IMR-90 (cell line): Measurements from ENCODE around the gene TMEM271.

ENCODE experiments used
- BHLHE40 ChIP-seq: fragments of 150-350 bp; IDR thresholded peaks from 2 replicates; pipeline ENCODE4 v1.6.1; 2016; ENCODE audit warnings: mild to moderate bottlenecking, low read depth, low read length
- CEBPB ChIP-seq: IDR thresholded peaks from 2 replicates; pipeline ENCODE4 v1.6.1; 2012; ENCODE audit warnings: low read depth, low read length, improper control_type of control experiment
- CTCF ChIP-seq: conservative IDR thresholded peaks from 2 replicates; pipeline ENCODE4 v1.5.1; 2012; ENCODE audit warnings: mild to moderate bottlenecking, low read depth, low read length, improper control_type of control experiment
- ELK1 ChIP-seq: fragments of 150-350 bp; IDR thresholded peaks from 2 replicates; pipeline ENCODE4 v1.6.1; 2016; ENCODE audit warnings: low read depth, mild to moderate bottlenecking, low read length, moderate library complexity, borderline replicate concordance
- MAFK ChIP-seq: IDR thresholded peaks from 2 replicates; pipeline ENCODE4 v1.6.1; 2012; ENCODE audit warnings: low read depth, low read length, improper control_type of control experiment
- MAZ ChIP-seq: IDR thresholded peaks from 2 replicates; pipeline ENCODE4 v1.6.1; 2012; ENCODE audit warnings: low read depth, mild to moderate bottlenecking, low read length, improper control_type of control experiment, moderate library complexity, borderline replicate concordance
- MXI1 ChIP-seq: IDR thresholded peaks from 2 replicates; pipeline ENCODE4 v1.6.1; 2012; ENCODE audit warnings: low read depth, mild to moderate bottlenecking, low read length, moderate library complexity, borderline replicate concordance
- POLR2A ChIP-seq: IDR thresholded peaks from 2 replicates; pipeline ENCODE4 v1.6.1; 2012; ENCODE audit warnings: mild to moderate bottlenecking, low read depth, low read length
- RAD21 ChIP-seq: IDR thresholded peaks from 2 replicates; pipeline ENCODE4 v1.6.1; 2012; ENCODE audit warnings: low read length, improper control_type of control experiment
- RFX5 ChIP-seq: IDR thresholded peaks from 2 replicates; pipeline ENCODE4 v1.8.0; 2012; ENCODE audit warnings: low read depth, mild to moderate bottlenecking, low read length, moderate library complexity

- TF ChIP-seq POLR2A (no peak), CTCF (no peak), MAFK (peak; percentile 78), CEBPB (no peak), RAD21 (no peak), MAZ (no peak), BHLHE40 (no peak), MXI1 (no peak), RFX5 (no peak), ELK1 (no peak)
These were observed 22.8 kb upstream of the TMEM271 start for GRCh38 chr4:598925-599324.
